MCF 10A (cell line): Measurements from ENCODE around the gene MYADML2. TPM values are rescaled to one million over a fixed set of nuclear protein-coding genes. Genes with fewer than 3 reads are reported as not detected.

Experiments
- BruUV-seq: library from RNA; stranded (reverse); fragments of 400-500 nt; replicated peaks from 2 replicates; lab custom pipeline; 2021; lab: Mats Ljungman, UMichigan
- CTCF ChIA-PET: fragments of 300-600 bp; sonication (Branson Sonifier 250); formaldehyde crosslinking; extraction: SDS; loops from one replicate; lab custom pipeline; 2021; ENCODE audit warnings: antibody characterized with exemption, inconsistent platforms; lab: Yijun Ruan, JAX
- POLR2A ChIA-PET: fragments of 300-600, 350-650 bp; sonication (Branson Sonifier 250); formaldehyde crosslinking; extraction: SDS; loops from one replicate; lab custom pipeline; 2020; ENCODE audit warnings: antibody characterized with exemption, inconsistent platforms; lab: Yijun Ruan, JAX
- DNase-seq: peaks from one replicate; pipeline ENCODE4 v3.0.0-alpha.2; 2018; ENCODE audit not compliant: unreplicated experiment
- H3K27ac Mint-ChIP-seq: one replicate; pipeline ENCODE4 v1.8.0; 2022; ENCODE audit warnings: mild to moderate bottlenecking, low read depth, mixed read lengths; ENCODE audit not compliant: unreplicated experiment
- H3K27me3 Mint-ChIP-seq: one replicate; pipeline ENCODE4 v1.8.0; 2022; ENCODE audit warnings: mixed read lengths; ENCODE audit not compliant: insufficient read depth, unreplicated experiment
- H3K36me3 Mint-ChIP-seq: one replicate; pipeline ENCODE4 v1.8.0; 2022; ENCODE audit warnings: mild to moderate bottlenecking, moderate library complexity, mixed read lengths; ENCODE audit not compliant: insufficient read depth, unreplicated experiment
- H3K4me1 Mint-ChIP-seq: one replicate; pipeline ENCODE4 v1.8.0; 2022; ENCODE audit warnings: mixed read lengths; ENCODE audit not compliant: insufficient read depth, unreplicated experiment
- H3K4me3 Mint-ChIP-seq: one replicate; pipeline ENCODE4 v1.8.0; 2022; ENCODE audit warnings: mild to moderate bottlenecking, moderate library complexity, mixed read lengths; ENCODE audit not compliant: unreplicated experiment
- H3K9me3 Mint-ChIP-seq: one replicate; pipeline ENCODE4 v1.8.0; 2022; ENCODE audit warnings: mixed read lengths; ENCODE audit not compliant: unreplicated experiment
- CTCF ChIP-seq: fragments of 200-600 bp; IDR thresholded peaks from one replicate; pipeline ENCODE4 v1.8.0; 2022; ENCODE audit warnings: antibody characterized with exemption, mild to moderate bottlenecking; ENCODE audit not compliant: unreplicated experiment
- intact Hi-C: fragments of 100-400 bp; cut with micrococcal nuclease; formaldehyde crosslinking; loops from 2 replicates; pipeline ENCODE4 v1.14.1; 2022
- total RNA-seq: library from RNA; stranded (reverse); gene quantifications from 2 replicates; pipeline ENCODE4 v1.2.3, GENCODE V29; 2022

Gene MYADML2
- total RNA-seq, 1 experiment from 2014 or later: not detected

DNA sequence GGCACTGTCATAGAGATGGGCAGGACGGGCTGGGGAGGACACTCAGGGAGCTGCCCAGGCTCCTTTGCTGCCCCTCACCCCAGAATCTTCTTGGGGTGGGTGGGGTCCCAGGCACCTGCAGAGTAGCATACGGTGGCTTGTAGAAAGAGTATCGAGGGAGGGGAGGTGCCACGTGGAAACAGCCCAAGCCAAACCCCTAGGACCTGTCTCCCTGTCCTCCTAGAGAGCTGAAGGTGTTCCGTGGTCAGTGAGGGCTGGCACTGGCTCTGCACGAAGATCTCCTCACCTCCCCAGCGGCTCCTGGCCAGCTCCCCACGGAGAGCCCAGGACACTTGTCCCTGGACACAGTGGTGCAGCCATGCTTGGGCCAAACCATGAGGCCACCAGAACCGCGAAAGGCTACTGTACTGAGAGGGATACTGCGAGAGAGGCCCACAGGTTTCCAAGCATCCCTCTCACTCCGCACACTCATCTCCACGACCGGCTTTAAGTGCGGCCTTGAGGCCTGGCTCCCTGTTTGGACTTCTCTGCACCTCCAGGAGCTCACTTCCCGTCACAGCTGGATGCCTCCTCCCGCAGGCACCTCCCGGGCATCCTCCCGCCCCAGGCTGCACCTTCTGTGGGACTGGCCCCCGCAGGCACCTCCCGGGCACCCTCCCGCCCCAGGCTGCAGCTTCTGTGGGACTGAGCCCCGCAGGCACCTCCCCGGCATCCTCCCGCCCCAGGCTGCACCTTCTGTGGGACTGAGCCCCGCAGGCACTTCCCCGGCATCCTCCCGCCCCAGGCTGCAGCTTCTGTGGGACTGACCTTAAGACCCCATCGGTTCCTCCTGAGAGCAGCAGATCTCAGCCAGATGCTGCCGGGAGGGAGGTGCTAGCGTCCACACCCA lies 17.5 kb downstream of the MYADML2 start:
- no peak for DNase-seq
- intact Hi-C loops: no loop called here
- H3K9me3 Mint-ChIP-seq: no peaks in the 10 kb centered on the region
- H3K4me3 Mint-ChIP-seq: peak overlapping the region; percentile 66
- CTCF ChIA-PET: interaction anchor here (1.3 kb wide), 1 partner anchor 25 kb away, joined by 5 read pairs; no protein-coding TSS in a partner anchor
- POLR2A ChIA-PET: interaction anchor here (0.6 kb wide), 2 partner anchors 12 to 190 kb away, joined by 3 read pairs; no protein-coding TSS in a partner anchor
- H3K4me1 Mint-ChIP-seq: peaks cover 11% of the 10 kb centered on the region
- no TSS peak for BruUV-seq
- no peak overlapping the region for H3K27ac Mint-ChIP-seq
- peaks cover 7% of the 10 kb centered on the region for H3K36me3 Mint-ChIP-seq
- no peak for TF ChIP-seq CTCF
- no peaks in the 10 kb centered on the region for H3K27me3 Mint-ChIP-seq

- Mint-ChIP-seq H3K27ac (no peak overlapping the region), H3K4me3 (peak overlapping the region; percentile 66), H3K27me3 (no peaks in the 10 kb centered on the region), H3K9me3 (no peaks in the 10 kb centered on the region), H3K36me3 (peaks cover 2% of the 10 kb centered on the region), H3K4me1 (peaks cover 14% of the 10 kb centered on the region)
- DNase-seq: no peak
- TF ChIP-seq CTCF: no peak
- BruUV-seq: no TSS peak
- intact Hi-C loops: no loop called here
- CTCF ChIA-PET: interaction anchor here (0.9 to 1.3 kb wide), 5 partner anchors 15 to 81 kb away, joined by 3 to 7 read pairs (median 5); no protein-coding TSS in a partner anchor
- POLR2A ChIA-PET: interaction anchor here (1.0 to 6.3 kb wide), 7 partner anchors 9 to 170 kb away, joined by 4 to 59 read pairs (median 9); partner anchors contain the start of genes CENPX, FASN, LRRC45 and PCYT2
These were observed 18.3 kb downstream of the MYADML2 start for GRCh38 chr17:81928544-81929252.

- Mint-ChIP-seq H3K27ac (peak within 1 kb of the TSS; percentile 81), H3K9me3 (no peaks in the 10 kb centered on the region), H3K4me1 (peaks cover 19% of the 10 kb centered on the region), H3K36me3 (peaks cover 9% of the 10 kb centered on the region), H3K27me3 (no peaks in the 10 kb centered on the region), H3K4me3 (peak within 1 kb of the TSS; percentile 84)
- intact Hi-C loops: no loop called here
- peak; percentile 93 for DNase-seq
- ChIA-PET CTCF (interaction anchor here (0.5 to 1.2 kb wide), 7 partner anchors 14 to 124 kb away, joined by 3 to 7 read pairs (median 4); partner anchors contain the start of genes GPS1 and RFNG), POLR2A (interaction anchor here (0.6 to 6.3 kb wide), 13 partner anchors 10 to 855 kb away, joined by 3 to 59 read pairs (median 6); partner anchors contain the start of genes CENPX, FASN, LRRC45 and NPLOC4)
- TF ChIP-seq CTCF: peak; percentile 26
- BruUV-seq: no TSS peak
These were observed 19.1 kb downstream of the MYADML2 start, which contains the start of gene MAFG for GRCh38 chr17:81927653-81928543. MAFG (minus strand) TSS chr17:81927735; CDS start chr17:81923185, 4,550 bp downstream.
